Activated gamma-delta T cell treated with Interleukin-2 at 50 U/mL for 16 hours (primary cell): ENCODE data around the gene RAI1.
A peak's percentile ranks its signal among the peaks of the same experiment; 100 is the strongest.

ENCODE experiments used
- DNase-seq: peaks from one replicate; pipeline ENCODE4 v3.0.0-alpha.2; 2020

Gene RAI1

GRCh38 chr17:17719199-17719940, 38.1 kb downstream of the RAI1 start:
- no peak for DNase-seq

- no peak for DNase-seq
These were observed 38.8 kb downstream of the RAI1 start for GRCh38 chr17:17719966-17720543.

GRCh38 chr17:17721140-17721668, 39.9 kb downstream of the RAI1 start:
- DNase-seq = no peak

- no peak for DNase-seq
These were observed 41.0 kb downstream of the RAI1 start for GRCh38 chr17:17722081-17722905.

GRCh38 chr17:17722906-17723353, 41.7 kb downstream of the RAI1 start:
- DNase-seq = no peak

GRCh38 chr17:17723354-17724261, 42.4 kb downstream of the RAI1 start:
- DNase-seq = no peak

GRCh38 chr17:17724307-17725010, 43.2 kb downstream of the RAI1 start:
- DNase-seq = no peak

GRCh38 chr17:17725011-17725751, 43.9 kb downstream of the RAI1 start:
- no peak for DNase-seq

- no peak for DNase-seq
These were observed 44.6 kb downstream of the RAI1 start for GRCh38 chr17:17725752-17726457.

GRCh38 chr17:17726458-17727060, 45.3 kb downstream of the RAI1 start:
- DNase-seq = no peak

- DNase-seq = no peak
These were observed 45.9 kb downstream of the RAI1 start for GRCh38 chr17:17727111-17727659.

- no peak for DNase-seq
These were observed 46.9 kb downstream of the RAI1 start for GRCh38 chr17:17728146-17728545.

- DNase-seq = no peak
These were observed 47.4 kb downstream of the RAI1 start for GRCh38 chr17:17728550-17729251.

GRCh38 chr17:17729620-17730249, 48.5 kb downstream of the RAI1 start:
- peak; percentile 61 for DNase-seq

- DNase-seq = no peak
These were observed 49.1 kb downstream of the RAI1 start for GRCh38 chr17:17730250-17730935.

GRCh38 chr17:17732444-17732843, 51.2 kb downstream of the RAI1 start:
- DNase-seq = no peak

GRCh38 chr17:17732892-17733670, 51.8 kb downstream of the RAI1 start:
- DNase-seq = no peak
